Right atrium auricular region (tissue), 2 donors: Measurements from ENCODE around the gene MRPS2. TPM values are rescaled to one million over a fixed set of nuclear protein-coding genes. Genes with fewer than 3 reads are reported as not detected.

Experiments used
- DNase-seq: peaks from one replicate; pipeline ENCODE4 v3.0.0-alpha.2; 2019; ENCODE audit warnings: low spot score
- H3K27ac ChIP-seq, 2 donors: fragments of 200-600 bp; sonication (generic); 1 replicate in 1 of 2; 2 replicates in 1 of 2; pipeline ENCODE4 v1.5.1; 2016 to 2019
- H3K27me3 ChIP-seq, 2 donors: fragments of 200-600 bp; sonication (generic); one replicate each; pipeline versions ENCODE4 v1.5.1 to v1.6.0; 2017 to 2019
- H3K36me3 ChIP-seq: fragments of 200-600 bp; sonication (generic); one replicate; pipeline ENCODE4 v1.5.1; 2016
- H3K4me1 ChIP-seq, 2 donors: fragments of 200-600 bp; sonication (generic); one replicate each; pipeline versions ENCODE4 v1.5.1 to v1.6.0; 2017 to 2019
- H3K4me3 ChIP-seq, 2 donors: fragments of 200-600 bp; sonication (generic); 1 replicate in 1 of 2; 2 replicates in 1 of 2; pipeline ENCODE4 v1.5.1; 2017 to 2019; ENCODE audit warnings: mild to moderate bottlenecking in 1 of 2, moderate library complexity in 1 of 2
- H3K9me3 ChIP-seq, 2 donors: fragments of 200-600 bp; sonication (generic); one replicate each; pipeline ENCODE4 v1.5.1; 2019
- CTCF ChIP-seq, 2 donors: fragments of 200-600 bp; sonication (generic); IDR thresholded peaks; one replicate each; pipeline ENCODE4 v1.5.1; 2019; ENCODE audit warnings: antibody characterized with exemption in 2 of 2
- total RNA-seq, 2 donors: library from RNA; depleted of rRNA; stranded (reverse); fragments of >200 nt; gene quantifications; one replicate each; pipeline ENCODE4 v1.1.0, GENCODE V29; 2016

The MRPS2 gene
- total RNA-seq, 2 donors from 2014 or later, result 40.9 to 72.5 TPM

- Histone ChIP-seq H3K27ac (no peak overlapping the region), H3K4me1 (no peaks in the 10 kb centered on the region), H3K27me3 (no peaks in the 10 kb centered on the region), H3K36me3 (no peaks in the 10 kb centered on the region), H3K9me3 (no peaks in the 10 kb centered on the region), H3K4me3 (no peak overlapping the region)
- TF ChIP-seq CTCF (IDR thresholded peaks at IDR 0.05), result no peak
- DNase-seq, result no peak
Observed at GRCh38 chr9:135550344-135550918, 49.9 kb downstream of the MRPS2 start.

GRCh38 chr9:135551031-135551430, 50.5 kb downstream of the MRPS2 start:
- Histone ChIP-seq H3K27ac (no peak overlapping the region), H3K36me3 (no peaks in the 10 kb centered on the region), H3K4me1 (no peaks in the 10 kb centered on the region), H3K27me3 (no peaks in the 10 kb centered on the region), H3K9me3 (no peaks in the 10 kb centered on the region), H3K4me3 (no peak overlapping the region)
- TF ChIP-seq CTCF (IDR thresholded peaks at IDR 0.05), result no peak
- DNase-seq, result no peak

- Histone ChIP-seq H3K9me3 (no peaks in the 10 kb centered on the region), H3K27me3 (no peaks in the 10 kb centered on the region), H3K36me3 (no peaks in the 10 kb centered on the region), H3K27ac (no peak overlapping the region), H3K4me1 (no peaks in the 10 kb centered on the region), H3K4me3 (no peak overlapping the region)
- no peak for TF ChIP-seq CTCF (IDR thresholded peaks at IDR 0.05)
- no peak for DNase-seq
Observed at GRCh38 chr9:135551456-135551855, 51.0 kb downstream of the MRPS2 start.

- DNase-seq, result no peak
- H3K9me3 ChIP-seq, result no peaks in the 10 kb centered on the region
- no peak overlapping the region for H3K4me3 ChIP-seq
- no peaks in the 10 kb centered on the region for H3K36me3 ChIP-seq
- no peaks in the 10 kb centered on the region for H3K27me3 ChIP-seq
- no peak overlapping the region for H3K27ac ChIP-seq
- TF ChIP-seq CTCF (IDR thresholded peaks at IDR 0.05), result no peak
- H3K4me1 ChIP-seq, result no peaks in the 10 kb centered on the region
Observed at GRCh38 chr9:135552021-135552697, 51.7 kb downstream of the MRPS2 start.

- TF ChIP-seq CTCF (IDR thresholded peaks at IDR 0.05), result no peak
- no peaks in the 10 kb centered on the region for H3K36me3 ChIP-seq
- no peak for DNase-seq
- H3K4me1 ChIP-seq, result no peaks in the 10 kb centered on the region
- no peaks in the 10 kb centered on the region for H3K27me3 ChIP-seq
- no peak overlapping the region for H3K27ac ChIP-seq
- no peak overlapping the region for H3K4me3 ChIP-seq
- no peaks in the 10 kb centered on the region for H3K9me3 ChIP-seq
Observed at GRCh38 chr9:135552698-135553171, 52.3 kb downstream of the MRPS2 start.

Other genes with a start within 250 kb of the MRPS2 start
- gene PPP1R26, start 20.9 kb upstream of the MRPS2 start, total RNA-seq, result 10 to 100 TPM; 17.4 to 18.7 TPM
- gene LCN1, start 20.8 kb downstream of the MRPS2 start, total RNA-seq, result not detected
- not detected for gene OBP2A, start 45.4 kb downstream of the MRPS2 start, total RNA-seq
- gene PAEP, start 61.1 kb downstream of the MRPS2 start, total RNA-seq, result not detected
- not detected for gene GLT6D1, start 138.9 kb downstream of the MRPS2 start, total RNA-seq
- not detected for gene LCN9, start 162.6 kb downstream of the MRPS2 start, total RNA-seq
- gene SOHLH1, start 198.8 kb downstream of the MRPS2 start, total RNA-seq, result not detected
- gene KCNT1, start 201.5 kb downstream of the MRPS2 start, total RNA-seq, result under 1 TPM in 1 of 2 donors, not detected in 1; 0.48 TPM